Fibroblast of peridontal ligament (primary cell): Measurements from ENCODE around the gene HEPN1.
"Not testable (repeated sequence)": the region's sequence is repeated elsewhere in the genome, so short reads cannot be mapped to it uniquely, and the experiment has no call there.

Source experiments
- DNase-seq: peaks from one replicate; pipeline ENCODE4 v3.0.0-alpha.2; 2010; ENCODE audit errors: extremely low read depth

Gene HEPN1

DNA sequence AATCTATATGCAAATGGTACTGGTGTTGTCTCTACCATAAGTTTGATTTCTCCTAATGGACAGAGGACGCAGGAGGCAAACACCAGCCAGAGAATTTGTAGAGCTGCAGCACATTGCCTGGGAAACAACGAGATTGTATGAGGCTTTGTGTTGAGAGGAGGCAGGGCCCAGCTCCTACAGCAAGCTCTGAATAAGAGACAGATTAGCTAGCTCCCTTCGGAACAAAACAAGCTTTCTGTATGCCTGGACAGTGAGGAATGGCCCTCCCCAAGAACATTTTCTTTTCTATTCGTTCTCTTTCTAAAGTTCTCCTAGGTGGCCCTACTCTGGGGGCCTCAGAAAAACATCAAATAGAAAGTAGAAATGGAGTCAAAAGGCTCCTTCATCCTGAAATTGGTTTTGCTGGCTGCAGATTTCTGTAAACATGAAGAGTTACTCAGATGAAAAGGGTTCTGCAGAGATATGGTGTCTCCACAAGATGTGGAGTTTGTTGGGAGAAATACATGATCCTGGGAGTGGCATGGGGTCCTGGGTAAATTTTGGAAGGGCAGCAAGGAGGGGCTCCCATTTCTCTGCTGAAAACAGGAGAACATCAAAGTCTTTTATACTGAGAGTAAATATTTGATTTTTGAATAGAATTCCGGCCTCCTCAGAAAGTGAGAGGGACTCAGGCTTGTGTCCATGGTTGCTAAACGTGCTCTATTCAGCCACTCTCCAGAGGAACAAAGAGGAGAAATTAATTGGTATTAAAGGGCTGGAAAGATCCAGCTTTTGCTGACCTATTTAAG lies 23.6 kb downstream of the HEPN1 start:
- DNase-seq = no peak

DNA sequence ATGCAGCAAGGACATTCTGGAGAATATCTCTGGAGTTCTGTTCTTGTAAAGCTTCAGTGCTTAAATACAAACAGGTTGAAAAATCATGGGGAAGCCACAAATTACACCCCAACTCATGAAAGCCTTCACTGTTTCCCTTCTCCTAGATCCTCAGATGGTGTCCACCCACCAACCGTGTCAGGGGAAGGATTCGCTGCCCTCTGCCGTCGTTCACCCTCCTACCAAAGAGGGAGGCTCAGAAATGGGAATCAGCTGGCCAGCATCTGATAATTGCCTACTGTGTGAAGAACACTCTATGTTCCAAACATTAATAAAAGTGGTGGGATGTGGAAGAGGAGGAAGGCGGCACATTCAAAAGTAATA lies 24.2 kb downstream of the HEPN1 start:
- no peak for DNase-seq

DNA sequence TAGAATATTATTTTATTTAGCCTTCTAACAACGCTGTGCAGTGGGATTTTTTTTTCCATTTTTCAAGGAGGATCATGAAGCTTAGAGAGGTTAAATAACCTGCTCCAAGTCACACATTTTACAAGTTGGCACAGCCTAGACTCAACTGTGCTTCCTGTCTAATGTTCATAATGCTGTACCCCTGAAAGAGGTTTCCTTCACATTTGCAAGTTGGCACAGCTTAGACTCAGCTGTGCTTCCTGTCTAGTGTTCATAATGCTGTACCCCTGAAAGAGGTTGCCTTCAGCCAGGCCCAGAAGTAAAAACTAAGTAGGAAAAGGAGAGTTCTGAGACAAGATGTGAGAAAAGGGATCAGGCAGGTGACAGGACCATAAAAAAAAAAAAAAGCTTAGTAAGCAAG lies 24.7 kb downstream of the HEPN1 start:
- DNase-seq = no peak

DNA sequence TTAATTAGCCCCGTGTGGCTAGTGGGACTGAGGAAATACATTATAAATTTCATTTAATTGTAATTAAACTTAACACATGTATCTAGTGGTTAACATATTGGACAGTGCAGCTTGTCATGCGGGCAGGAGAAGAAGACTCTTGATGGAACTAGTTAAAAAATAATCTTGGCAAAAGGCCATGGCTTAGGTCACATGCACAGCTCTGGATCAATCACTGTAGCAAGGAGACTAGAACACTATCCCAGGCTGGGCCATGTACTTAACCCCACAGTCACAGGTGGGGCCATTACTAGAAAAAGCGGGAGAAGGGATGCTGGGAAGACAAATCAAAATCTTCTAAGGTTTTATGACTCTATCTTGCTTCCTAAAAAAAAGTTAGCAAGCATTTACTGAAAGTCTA lies 25.5 kb downstream of the HEPN1 start:
- no peak for DNase-seq

DNA sequence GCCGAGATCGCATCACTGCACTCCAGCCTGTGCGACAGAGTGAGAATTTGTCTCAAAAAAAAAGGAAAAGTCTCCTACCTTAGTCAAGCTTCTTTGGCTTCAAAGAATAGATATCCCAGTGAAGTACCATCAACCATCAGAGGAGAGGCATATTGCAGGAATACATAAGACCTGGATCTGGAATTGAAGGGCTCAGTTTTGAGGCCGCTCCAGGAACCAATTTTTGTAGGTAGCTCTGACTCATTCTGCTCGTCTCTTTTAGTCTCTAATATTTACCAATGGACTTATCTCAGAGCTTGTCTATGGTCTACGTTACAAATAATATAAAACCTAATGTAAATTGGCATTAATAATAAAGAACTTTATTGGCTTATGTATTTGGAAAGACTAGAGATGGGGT lies 26.8 kb downstream of the HEPN1 start:
- no peak for DNase-seq

DNA sequence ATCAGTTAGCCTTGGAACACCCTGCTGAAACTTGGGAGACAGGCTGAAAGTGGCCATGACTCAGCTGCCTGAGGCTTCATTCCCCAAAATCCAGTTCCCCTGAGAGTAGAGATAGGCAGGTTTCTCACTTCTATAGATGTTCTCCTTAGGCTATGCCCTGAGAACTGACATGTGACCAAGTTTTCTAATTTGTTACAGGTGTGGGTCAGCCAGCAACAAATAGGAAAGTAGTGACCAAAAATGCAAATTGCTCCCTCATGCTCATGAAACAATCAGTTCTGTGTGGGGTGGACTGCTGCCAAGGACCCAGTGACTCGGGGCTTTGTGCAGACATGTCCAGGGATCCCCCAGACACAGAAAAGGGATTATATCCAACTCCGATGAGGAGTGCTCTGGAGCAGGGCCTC lies 27.7 kb downstream of the HEPN1 start:
- peak; percentile 69 for DNase-seq

DNA sequence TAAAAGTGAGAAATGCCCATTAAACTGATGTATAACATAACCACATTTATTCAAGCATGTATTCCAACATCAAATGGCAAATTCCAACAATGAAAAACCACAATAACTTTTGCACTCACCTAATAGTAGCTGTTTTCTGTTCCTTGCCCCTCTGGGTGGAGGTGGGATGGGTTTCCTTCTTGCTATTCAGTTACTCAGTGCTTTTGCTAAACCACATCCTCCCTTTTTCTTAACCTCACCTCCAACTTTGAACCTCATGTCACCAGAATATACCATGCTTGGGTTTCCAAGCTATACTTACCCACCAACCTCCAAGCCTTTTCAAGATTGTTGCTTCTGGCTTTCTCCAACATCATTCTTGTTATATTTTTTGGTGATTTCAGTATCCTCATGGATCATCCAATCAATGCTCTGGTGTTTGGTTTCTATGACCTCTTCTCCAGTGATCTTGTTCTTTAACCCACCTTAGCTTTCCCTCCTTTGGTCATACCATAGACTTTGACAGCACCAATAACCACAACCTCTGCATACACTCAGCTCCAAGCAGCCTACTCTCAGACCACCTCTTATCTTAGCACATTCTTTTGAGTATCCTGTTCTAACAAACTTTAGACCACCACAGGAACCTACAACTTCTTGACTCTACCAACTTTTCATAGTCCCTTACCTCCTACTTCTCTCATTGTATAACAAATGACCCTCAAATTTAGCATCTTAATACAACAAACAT lies 31.7 kb downstream of the HEPN1 start:
- DNase-seq = no peak

DNA sequence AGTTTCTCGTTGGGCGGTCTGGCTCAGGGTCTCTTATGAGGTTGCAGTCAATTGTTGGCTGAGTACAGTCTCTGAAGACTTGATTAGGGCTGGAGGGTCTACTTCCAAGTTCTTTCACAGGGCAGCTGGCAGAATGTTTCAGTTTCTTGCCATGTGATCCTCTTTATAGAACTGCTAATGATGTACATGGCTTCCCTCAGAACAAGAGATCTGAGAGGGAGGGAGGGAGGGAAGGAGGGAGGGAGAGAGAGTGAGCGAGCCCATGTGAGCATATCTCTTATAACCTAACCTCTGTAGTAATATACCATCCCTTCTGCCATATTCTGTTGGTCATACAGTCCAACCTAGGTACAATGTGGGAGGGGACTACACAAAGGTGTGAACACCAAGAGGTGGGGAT lies 32.3 kb downstream of the HEPN1 start:
- no peak for DNase-seq

- DNase-seq = peak; percentile 95
These were observed 34.9 kb downstream of the HEPN1 start, which contains the start of gene CCDC15 for GRCh38 chr11:124953753-124954589. TSS of gene CCDC15 (plus strand) at chr11:124954202. CDS start at chr11:124954733, 531 bp downstream.

- DNase-seq = no peak
These were observed 35.5 kb downstream of the HEPN1 start for GRCh38 chr11:124954590-124954955.

DNA sequence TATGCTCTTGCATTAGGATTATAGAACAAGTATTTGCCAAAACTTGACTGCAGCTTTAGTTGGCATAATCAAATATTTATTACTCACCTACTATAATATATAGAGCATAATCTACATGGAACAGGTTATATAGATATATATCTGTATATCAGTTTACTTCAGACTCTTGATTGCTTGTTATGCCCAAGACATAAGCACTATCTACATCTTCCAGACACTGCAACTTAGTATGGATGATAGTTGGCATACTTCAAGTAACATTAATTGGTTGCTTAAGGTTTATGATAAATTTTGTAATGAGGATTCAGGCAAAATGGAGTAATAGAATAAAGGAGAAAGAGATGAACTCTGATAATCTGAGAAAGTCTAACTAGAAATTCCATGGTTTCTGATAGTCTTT lies 36.0 kb downstream of the HEPN1 start:
- no peak for DNase-seq

DNA sequence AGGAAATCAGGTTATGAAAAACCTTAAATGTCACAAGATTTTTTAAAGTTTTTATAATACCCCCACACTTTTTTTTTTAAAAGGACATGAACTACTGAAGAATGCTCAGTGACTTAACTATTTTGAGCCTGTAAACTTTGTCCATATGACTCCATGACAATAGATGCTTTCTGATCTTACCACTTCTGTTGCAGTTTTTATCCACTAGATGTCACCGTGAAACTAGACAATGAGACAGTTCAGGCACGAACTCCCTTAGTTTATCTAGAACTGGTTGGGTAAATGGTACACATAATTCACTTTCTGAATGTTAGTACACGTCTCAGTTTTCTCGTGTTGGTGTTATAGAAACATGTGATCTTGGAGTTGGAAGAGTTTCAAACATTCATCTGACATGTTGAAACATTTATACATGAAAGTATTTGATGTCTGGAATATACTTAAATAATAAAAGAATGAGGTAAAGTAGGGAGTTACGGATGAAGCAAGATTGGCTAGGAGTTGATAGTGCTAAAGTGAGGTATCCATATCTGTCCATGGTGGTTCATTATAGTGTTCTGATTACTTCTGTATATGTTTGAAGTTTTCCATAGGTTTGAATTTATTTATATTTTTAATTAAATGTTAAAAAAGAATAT lies 43.0 kb downstream of the HEPN1 start:
- DNase-seq = peak; percentile 93

GRCh38 chr11:124968197-124968596 lies 49.1 kb downstream of the HEPN1 start:
- DNase-seq = not testable (repeated sequence)
